Activated CD4-positive, alpha-beta T cell treated with anti-CD3 and anti-CD28 coated beads for 4 hours (primary cell): Measurements from ENCODE around the gene CARS1.

Source experiments
- DNase-seq, 2 donors: peaks; one replicate each; pipeline ENCODE4 v3.0.0-alpha.2; 2020

Gene CARS1

DNA sequence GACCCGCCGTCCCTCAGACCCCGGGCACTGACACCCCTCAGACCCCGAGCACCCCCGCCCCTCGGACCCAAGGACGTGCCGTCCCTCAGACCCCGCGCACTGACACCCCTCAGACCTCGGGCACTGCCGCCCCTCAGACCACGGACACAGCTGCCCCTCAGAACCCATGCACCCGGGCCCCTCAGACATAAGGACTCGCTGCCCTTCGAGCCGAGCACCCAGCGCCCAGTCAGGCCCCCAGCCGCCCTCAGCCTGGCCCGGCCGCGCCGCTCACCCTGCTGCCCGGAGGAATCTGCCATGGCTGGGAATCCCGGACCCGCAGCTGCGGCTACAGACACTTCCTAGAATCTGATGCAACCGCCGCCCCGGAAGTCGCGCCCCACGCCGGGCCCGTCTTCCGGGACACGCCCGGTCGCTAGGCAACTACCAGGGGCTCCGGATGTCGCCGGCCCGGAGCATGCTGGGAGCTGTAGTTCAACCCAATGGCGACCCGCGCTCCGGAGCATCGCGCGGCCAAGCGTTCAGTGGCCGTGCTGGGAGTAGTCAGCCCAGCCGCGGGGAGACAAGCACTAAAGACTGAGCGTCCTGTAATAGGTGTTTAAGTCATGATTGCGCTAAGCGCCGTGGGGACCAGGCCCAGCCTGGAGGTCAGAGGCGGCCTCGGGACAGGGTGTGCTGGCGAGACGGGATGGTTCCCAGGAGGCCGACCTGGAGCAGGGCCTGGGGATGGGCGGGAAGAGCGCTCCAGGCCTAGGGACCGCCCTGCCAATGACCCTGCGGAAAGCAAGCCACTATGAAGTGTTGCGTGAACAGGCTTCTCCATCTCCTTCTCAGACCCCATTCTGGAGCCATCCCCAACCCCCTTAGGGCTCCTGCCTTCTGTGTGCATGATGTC lies at the start of gene CARS1:
Gene CARS1 (minus strand): TSS at position 355 of the 895 bp plus-strand sequence. CDS start 56 bp downstream, at position 299.
- peak; percentile 94 for DNase-seq

DNA sequence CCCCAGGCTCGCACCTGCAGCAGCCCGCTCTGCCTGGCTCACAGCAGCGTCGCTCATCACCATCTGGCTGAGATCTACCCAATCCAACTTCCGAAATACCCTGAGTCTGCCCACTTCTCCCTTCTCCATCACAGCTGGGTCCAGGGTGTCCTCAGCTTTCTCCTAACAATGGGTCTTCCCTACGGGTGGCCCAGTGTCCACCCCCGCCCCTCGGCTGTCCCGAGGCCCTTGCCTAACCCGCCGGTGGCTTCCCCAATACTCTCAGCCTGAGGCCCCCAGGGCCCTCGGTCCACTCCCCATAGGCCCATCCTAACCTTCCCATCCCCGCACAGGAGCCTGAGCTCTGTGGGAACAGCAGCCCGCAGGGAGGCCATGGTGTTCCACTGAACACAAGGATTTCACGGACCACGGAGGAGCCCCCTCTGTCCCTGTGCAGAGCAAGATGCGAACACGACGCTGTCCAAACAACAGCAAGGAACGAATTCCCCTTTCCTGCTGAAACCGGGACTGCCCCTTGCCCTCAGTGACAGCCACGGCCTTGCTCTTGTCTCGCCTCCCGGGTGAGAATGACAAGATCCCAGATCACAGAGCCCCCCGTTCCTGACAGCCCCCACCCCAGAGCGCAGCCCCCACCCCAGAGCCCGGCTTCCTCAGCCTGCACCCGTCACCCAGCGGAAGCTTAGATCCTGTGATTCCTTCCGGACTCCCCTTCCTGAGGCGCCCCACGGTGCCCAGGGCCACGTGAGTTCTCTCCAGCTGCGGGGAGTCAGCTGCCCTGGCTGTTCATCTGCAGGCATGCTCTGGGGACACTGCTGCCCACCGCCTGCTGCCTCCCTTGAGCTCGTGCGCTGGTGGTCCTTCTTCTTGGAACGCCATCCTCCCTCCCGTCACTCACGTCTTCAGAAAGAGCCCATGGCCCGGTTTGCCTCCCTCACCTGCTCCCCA lies 48.8 kb upstream of the CARS1 start:
- no peak for DNase-seq

DNA sequence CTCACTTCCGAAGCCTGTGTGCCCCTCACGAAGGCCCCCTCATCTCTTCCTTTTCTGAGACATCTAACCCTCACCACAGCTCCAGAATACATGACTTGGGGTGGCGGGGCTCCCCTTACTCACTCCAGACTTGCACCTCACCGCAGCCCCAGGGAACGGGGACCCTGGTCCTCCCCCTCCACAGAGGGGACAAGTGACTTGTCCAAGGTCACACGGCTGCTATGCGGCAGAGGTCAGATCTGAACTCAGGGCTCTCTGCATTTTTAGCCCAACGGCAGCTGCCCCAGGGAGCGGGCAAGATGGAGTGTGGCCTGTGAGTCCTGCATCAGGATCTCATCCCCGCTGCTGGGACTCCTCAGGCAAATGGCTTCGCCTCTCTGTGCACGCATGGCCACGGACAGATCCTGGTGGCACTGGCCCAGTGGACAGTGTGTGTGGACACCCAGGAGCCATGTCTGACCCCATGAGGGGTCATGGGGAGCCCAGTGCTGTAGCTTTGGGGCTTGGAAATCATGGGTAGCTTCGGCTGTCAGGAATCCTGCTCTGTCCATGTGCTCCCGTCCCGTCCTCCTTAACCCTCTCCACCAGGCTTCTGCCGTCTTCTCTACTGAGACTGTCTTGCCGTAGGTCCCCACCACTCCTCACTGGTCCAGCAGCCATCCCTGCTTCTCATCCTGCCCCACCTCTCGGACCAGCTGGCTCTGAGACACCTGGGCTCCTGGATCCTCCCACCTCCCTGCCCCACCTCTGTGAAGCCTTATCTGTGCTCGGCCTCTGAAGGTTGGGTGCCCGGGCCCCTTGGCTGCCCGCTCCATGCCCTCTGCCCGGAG lies 48.0 kb upstream of the CARS1 start:
- DNase-seq: no peak

DNA sequence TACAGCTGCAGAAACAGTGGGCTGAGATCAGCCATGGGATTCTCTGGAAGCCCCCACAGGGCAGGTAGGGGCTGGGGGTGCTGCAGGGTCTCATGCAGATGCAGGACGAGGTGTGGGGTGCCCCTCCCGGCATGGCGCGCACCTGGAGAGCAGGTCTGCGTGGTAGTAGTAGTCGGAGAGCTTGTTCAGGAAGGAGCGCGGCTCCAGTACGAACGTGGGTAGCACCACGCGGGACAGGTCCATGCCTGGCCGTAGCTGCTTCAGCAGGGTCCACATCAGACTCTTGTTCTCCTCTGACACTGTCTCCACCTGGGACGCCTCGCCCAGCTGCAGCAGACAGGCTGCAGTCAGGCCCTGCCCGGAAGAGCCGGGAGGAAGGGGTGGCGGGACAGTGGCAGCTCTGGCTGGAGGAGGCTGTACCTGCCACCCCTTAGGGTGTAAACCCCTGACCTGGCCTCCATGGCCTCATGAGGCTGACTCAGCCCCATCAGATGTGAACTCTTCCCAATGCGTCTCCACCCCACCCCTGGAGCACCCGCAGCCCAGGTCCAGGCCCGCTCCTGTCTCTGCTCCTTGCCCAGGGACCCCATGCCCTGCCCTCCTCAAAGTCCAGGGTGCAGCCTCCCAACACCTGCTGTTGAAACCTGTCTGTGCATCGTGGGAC lies 47.0 kb upstream of the CARS1 start:
- DNase-seq: no peak

DNA sequence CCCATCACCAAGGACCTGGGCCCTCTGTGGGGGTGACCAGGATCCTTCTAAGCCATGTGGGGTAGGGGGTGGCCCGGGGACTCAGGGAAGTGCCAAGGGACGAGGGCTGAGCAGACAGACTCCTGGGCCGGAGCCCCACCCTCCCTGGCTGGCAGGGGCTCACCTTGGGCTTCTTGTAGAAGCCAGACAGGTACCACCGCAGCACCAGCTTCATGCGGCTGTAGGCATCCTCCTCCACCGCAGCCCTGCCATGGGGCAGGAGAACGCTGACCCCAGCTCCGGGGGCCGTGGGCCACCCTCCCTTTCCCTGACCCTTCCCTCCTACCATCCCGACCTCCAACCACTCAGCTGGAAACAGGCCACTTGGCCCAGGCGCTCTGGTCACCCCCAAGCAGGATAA lies 45.9 kb upstream of the CARS1 start:
- DNase-seq: no peak

DNA sequence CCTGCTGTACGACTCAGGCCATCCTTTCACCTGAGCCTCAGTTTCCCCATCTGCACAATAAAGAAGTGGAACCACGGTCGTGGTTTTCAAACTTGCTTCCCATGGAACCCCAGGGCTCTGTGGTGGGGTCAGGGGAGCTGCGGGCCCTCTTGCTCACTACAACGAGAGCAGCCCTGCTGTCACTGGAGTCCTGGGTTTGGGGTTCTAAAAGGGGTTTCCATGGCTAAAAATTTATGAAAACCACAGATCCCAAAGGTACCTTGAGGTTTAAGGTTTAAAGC lies 45.4 kb upstream of the CARS1 start:
- DNase-seq: no peak

DNA sequence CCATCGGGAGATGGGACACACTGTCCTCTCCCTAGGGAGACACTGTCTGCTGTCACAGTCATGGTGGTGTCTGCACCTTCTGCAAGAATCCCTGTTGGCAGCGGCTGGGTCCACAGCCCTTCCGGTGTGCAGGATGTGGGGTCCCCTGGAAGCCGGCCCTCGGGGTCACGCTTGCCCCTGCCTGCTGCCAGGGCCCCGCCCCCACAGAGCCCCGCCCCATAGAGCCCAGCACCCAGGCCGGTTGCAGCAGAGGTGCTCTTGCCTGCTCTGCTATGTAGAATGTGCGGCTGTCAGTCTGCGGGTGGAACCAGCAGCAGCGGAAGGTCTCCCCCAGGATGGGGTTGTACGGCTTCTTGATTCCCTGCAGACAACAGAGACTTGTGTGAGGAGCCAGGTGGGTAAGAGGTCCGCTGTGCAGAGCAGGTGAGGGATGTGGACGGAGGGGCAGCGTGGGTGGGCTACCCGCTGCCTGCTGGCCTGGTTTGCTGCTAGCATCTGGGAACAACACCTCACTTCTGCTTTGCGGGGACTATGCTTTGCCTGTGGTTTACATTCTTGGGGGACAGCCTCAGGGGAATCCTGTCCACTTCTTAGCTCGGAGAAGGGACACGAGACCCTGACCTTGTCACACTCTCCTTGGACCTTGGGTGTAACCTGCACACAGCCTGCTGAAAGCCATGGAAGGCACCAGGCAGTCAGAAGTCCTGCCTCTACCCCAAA lies 44.9 kb upstream of the CARS1 start:
- no peak for DNase-seq

DNA sequence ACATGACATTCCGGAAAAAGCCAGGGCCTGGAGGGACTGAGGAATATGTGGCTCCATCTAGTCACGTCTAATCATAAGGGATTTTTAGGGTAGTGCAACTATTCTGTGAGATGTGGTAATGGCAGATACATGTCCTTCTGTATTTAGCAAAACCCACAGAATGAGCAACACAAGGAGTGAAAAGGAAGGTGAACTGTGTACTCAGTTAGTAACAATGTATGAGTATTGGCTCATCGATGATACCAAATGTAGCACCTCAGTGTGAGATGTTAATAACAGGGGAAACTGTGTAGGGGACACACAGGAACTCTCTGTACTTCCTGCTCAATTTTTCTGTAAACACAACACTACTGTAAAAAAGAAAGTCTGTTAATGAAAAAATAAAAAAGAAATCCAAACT lies 42.0 kb upstream of the CARS1 start:
- DNase-seq: no peak

DNA sequence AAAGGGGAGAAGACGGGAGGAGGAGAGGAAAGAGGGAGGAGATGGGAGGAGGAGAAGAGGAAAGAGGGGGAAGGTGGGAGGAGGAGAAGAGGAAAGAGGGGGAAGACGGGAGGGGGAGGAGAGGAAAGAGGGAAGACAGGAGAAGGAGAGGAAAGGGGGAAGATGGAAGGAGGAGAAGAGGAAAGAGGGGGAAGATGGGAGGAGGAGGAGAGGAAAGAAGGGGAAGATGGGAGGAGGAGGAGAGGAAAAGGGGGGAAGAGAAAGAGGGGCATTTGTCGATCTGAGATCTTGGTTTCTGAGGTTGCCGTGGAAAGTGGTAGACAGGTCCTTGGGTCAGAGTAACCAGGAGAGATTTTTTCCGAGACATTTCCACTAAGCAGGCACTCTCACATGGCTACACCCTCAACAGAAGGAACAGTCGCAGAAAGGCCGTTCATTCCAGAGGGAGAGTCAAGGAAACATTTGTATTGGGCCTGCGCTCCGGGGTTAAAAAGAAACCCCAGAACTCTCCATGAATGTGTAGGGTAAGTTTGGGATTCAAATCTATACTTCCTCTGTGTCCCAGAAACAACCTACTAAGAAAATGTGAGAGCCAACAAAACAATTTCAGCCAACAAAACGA lies 39.8 kb upstream of the CARS1 start:
- no peak for DNase-seq

DNA sequence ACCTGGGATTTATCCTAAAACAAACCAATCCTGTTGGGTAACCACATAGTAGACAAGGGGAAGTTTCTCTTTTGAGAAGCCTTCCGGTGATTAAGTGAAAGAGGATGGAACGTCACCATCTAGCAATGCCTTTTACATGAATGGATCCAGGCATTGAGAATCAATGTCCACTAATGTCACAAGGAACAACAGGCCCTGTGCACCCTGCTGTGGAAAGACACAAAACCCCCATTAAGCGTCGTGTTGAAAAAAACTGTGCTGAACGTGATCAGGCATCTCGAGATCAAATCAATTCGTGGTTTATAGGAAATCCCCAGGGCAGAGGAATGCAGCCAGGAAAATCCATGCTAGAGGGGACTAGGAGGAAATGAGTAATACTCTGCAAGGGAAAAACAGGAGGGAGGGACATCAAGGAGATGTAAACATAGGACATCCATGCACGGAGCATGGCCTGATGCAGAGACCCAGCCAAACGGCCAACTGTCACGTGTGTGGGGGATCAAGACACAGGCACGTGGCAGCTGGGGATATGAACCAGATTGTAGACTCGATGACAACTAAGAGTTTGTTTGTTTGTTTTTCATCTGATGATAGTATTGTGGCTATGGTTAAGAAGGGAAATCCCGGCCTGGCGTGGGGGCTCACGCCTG lies 38.6 kb upstream of the CARS1 start:
- DNase-seq: no peak

DNA sequence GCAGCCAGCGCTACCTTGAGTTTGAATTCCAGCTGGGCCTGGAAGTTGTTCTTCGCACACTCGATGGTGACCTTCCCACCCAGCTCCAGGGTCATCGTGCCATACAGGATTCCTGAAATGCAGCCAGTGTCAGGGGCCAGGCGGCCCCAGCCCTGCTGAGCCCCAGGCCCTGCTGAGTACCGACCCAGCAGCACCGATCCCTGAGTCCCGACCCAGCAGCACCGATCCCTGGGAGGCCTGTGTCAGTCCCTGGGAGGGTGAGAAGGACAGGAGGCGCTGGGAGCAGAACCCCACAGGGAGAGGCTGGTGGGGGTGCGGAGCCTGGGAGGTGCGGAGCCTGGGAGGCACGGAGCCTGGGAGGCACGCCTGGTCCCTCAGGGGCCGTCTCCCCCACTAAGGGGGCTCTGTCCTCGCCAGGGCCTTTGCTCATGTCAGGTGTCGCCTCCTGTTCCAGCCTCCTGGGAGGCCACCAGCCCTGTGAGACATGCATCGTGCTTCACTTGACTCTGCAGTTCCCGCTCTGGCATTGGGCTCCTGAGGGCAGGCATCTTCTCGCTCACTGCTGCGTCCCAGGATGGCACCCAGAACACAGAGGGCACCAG lies 37.1 kb upstream of the CARS1 start:
- no peak for DNase-seq

DNA sequence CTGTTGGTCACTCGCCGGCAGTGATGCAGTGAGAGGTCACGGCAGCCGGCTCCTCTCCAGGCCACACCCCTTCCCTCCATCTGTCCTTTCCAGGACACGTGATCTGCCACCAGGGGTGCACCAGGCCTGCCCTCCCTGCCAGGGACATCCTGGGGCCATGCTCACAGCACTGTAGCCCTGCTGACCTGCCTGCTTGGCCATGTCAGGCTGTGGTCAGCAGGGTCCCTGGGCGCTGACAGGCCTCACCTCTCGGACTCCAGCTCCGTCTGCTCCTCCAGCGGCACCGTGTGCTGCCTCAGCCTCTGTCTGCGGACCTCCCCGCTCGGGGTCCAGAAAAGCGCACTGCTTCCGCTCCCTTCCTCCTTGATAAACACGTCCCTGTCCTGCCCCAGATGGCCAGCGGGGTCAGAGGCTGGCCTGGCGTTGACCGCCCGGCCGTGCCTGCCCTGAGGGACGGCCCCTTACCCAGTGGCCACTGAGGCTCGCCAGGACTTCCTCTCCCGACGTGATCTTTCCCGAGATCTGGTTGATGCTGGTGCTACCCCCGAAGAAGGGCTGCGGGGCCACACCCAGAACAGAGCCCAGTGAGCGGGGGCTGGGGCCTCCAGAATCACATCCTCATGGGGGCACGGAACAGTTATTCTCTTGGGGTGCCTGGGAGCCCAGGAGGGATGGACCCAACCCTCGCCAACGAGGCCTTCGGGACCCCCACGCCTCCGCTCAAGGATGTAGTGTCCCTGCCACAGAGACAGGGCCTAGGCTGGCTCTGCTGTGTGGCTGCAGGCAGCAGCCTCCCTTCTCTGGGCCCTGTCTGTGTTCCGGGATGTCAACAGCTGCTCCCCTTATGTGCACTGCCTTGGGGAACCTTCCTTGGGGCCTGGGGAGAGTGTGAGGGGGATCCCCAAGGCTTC lies 36.3 kb upstream of the CARS1 start:
- DNase-seq: no peak

DNA sequence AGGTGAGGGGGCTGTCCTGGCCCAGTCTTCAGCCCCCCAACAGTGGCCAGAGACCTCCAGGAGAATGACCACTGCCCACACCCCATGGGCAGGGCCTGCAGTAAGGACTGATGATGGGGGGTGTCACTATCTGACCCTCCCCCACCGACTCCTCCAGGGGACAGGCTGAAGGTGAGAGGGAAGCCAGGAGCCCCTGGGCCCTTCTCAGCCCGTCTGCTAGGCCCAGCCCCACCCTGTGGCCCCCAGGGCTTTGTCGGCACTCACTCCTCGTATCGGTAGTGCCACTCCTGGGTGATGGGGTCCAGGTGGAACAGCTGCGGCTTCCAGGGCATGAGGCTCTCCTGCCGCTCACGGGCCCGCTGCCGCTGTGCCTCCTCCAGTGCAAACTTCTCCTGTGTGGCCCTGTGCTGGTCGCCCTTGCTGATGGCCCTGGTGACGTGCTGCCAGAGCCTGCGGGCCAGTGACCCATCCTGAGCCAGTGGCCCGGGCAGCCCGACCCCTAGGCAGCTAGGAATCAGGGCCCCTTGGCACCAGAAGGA lies 35.4 kb upstream of the CARS1 start:
- DNase-seq: no peak

DNA sequence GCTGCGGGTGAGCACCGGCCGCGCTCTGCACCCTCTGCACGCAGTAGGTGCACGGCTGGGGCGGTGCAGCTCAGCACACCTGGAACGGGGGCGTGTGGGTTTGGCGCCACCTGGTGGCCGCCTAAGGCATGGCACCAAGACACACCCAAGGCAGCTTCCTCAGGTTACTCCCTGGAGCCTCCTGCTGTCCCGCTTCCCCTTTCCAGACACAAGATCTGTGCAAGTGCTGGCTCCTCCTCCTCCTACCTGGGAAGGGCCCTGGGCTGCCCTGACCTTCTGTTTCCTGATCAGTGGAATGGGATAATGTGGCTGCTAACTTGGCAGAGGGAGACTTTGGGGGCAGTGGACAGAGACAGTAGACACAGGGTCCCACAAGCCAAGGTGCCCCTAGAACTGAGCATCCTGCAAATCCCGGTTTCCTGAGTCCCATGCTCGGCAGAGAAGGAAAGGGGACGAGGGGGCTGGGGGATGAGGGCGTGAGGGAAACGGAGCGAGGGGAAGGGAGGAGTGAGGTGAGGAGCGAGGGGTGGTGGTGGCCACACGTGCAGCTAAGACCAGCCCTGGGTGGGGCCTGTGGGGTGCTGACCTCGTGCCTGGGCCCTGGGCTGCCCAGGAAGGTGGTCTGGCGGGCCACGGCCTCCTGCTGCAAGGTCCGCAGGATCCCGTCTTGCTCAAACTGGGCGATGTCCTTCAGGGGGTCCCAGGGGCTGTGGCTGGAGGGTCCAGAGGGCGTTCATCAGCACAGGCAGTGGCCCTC lies 34.8 kb upstream of the CARS1 start:
- peak; percentile 50 to 72 for DNase-seq

DNA sequence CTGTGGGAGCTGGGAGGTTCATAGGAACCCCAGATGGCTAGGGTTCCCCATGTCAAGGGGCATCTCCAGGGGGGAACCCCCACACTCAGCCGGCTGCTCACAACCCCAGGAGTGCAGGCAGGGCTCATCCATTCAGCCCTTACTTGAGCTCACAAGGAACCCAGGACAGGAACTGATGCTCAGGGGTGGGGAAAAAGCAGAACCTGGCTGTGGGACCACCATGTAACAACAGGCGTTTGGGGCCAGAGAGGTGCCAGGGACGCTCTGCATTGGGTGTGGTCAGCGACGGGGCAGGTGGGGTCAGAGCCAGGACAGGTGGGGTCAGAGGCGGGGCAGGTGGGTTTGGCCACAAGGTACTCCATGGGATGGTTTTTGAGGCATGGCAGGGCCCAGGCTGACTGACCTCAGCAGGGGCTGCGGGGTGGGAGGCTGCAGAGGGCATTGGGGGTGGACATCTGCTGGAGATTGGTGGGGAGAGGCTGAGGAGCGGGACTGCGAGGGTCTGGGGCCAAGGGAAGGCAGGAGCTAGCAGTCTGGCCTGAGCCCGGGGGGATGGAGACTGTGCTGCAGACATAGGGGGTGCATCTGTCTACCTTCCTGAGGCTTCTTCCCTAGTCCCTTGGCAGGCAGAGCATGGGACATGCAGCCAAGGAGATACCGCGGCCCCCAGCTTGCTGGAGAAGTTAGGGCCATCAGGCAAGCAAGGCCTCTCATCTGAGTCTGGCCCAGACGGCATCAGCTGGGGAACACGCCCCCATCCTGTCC lies 34.0 kb upstream of the CARS1 start:
- no peak for DNase-seq

DNA sequence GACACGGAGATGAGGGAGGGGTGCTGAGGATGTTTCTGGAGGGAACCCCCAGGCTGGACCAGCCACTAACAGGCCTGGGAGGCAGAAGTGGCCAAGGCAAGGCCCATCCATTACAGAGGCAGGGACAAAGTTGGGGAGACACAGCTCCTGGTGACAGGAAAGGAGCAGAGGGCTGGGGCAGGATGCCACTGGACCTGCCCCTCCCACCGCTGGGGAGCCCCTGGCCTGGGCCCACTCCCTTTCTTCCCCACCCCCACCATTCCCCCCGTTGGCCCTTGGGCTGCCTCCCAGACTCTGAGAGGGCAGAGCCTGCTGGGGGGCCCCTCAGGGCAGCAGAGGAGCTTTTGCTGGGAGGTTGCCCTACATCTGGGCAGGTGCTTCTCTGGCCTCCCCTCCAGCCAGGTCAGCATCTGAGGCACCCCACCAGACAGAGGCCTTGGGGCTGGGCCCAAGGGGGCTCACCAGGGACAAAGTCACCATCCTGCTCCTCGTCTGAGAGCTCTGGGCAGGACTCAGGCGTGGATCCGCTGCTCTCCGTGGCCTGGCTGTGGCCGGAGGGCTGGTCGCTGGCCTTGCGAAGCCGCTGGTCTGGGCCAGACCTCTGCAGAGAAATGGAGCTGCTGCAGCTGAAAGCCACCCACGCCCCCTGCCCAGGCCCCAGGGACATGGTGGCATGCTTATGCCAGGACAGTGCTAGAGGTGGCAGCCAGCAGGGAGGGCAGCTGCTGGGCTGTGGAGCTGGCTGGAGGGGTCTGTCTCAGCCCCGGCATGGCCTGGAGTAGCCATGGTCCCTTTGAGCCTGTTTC lies 33.1 kb upstream of the CARS1 start:
- DNase-seq: no peak
